Subcutaneous adipose tissue (tissue), 4 donors: Measurements from ENCODE around the gene GPR148. TPM values are rescaled to one million over a fixed set of nuclear protein-coding genes. Genes with fewer than 3 reads are reported as not detected.

ENCODE experiments used
- total RNA-seq, 4 donors: library from RNA; depleted of rRNA; stranded (reverse); fragments of >200 nt; gene quantifications; one replicate each; pipeline ENCODE4 v1.1.0, GENCODE V29; 2016
- TF ChIP-seq, protein P1 (sequence below): fragments of 450-650 bp; IDR thresholded peaks from one replicate; pipeline ENCODE4 v1.5.1; 2016; ENCODE audit warnings: low read depth, mild to moderate bottlenecking, control low read depth, antibody characterized with exemption, moderate library complexity

GPR148 gene
- total RNA-seq, 4 donors from 2014 or later = not detected

DNA sequence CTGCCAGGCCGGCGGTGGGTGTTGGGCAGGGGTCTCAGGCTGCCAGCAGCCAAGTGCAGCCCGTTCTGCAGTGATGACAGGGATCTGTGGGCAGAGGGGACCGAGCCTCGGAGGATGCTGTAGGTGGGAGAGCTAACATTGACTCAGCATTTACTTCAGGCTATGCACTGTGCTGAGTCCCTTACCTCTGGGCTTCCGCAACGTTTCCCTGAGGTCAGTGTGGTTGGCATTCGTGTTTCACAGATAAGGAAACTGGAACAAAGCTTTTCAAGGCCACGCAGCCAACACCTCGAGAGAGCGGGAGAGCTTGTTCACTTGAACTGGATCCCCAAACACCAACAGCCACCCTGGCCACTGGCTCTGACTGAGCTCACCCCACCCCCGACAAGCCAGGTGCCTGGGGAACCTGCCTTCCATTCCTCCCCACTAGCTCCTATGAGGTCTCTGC, 839 bp upstream of the GPR148 start:
- TF ChIP-seq, protein P1, sequence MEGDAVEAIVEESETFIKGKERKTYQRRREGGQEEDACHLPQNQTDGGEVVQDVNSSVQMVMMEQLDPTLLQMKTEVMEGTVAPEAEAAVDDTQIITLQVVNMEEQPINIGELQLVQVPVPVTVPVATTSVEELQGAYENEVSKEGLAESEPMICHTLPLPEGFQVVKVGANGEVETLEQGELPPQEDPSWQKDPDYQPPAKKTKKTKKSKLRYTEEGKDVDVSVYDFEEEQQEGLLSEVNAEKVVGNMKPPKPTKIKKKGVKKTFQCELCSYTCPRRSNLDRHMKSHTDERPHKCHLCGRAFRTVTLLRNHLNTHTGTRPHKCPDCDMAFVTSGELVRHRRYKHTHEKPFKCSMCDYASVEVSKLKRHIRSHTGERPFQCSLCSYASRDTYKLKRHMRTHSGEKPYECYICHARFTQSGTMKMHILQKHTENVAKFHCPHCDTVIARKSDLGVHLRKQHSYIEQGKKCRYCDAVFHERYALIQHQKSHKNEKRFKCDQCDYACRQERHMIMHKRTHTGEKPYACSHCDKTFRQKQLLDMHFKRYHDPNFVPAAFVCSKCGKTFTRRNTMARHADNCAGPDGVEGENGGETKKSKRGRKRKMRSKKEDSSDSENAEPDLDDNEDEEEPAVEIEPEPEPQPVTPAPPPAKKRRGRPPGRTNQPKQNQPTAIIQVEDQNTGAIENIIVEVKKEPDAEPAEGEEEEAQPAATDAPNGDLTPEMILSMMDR = no peak

DNA sequence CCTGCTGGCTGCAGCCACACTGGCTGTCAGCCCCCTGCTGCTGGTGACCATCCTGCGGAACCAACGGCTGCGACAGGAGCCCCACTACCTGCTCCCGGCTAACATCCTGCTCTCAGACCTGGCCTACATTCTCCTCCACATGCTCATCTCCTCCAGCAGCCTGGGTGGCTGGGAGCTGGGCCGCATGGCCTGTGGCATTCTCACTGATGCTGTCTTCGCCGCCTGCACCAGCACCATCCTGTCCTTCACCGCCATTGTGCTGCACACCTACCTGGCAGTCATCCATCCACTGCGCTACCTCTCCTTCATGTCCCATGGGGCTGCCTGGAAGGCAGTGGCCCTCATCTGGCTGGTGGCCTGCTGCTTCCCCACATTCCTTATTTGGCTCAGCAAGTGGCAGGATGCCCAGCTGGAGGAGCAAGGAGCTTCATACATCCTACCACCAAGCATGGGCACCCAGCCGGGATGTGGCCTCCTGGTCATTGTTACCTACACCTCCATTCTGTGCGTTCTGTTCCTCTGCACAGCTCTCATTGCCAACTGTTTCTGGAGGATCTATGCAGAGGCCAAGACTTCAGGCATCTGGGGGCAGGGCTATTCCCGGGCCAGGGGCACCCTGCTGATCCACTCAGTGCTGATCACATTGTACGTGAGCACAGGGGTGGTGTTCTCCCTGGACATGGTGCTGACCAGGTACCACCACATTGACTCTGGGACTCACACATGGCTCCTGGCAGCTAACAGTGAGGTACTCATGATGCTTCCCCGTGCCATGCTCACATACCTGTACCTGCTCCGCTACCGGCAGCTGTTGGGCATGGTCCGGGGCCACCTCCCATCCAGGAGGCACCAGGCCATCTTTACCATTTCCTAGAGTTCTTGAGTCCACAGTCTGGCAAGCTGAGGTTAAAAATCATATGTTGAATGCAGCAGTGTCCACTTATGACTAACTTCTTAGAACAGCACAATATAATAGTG, 741 bp downstream of the GPR148 start:
- TF ChIP-seq, protein P1 = no peak

DNA sequence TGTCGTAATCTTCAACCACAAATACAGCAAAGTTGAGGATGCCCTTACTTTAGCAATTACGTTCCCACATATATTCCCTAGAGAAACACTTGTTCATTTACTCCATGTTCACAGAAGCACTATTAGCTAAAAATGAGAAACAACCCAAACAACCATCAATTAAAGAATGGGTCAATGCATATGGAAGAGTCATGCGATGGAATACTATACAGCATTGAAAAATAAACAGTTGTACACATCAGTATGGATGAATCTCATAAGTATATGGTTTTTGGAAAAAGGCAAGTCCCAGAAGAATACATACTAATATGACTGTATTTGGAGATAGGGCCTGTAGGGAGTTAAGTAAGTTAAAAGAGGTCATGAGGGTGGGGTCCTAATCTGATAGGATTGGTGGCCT, 6.3 kb downstream of the GPR148 start:
- TF ChIP-seq, protein P1 = no peak

DNA sequence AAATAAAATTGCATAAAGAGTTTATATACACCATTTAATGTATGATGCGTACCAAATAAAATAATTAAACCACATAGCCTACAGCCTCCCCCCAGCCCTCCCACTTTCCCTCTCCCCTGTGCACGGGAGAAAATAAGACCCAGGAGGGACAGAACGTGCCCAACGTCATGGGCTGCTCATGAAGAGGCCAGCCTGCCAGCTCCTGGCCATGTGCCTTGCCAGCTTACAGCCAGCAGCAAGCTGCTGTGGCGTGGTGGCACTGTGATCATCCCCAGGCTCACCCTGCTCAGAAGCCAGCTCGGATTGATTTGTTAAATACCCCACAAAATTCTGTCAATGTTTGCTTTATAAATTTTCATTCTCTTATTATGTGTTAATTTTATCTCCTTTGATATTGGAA, 7.6 kb downstream of the GPR148 start:
- TF ChIP-seq, protein P1 = no peak

DNA sequence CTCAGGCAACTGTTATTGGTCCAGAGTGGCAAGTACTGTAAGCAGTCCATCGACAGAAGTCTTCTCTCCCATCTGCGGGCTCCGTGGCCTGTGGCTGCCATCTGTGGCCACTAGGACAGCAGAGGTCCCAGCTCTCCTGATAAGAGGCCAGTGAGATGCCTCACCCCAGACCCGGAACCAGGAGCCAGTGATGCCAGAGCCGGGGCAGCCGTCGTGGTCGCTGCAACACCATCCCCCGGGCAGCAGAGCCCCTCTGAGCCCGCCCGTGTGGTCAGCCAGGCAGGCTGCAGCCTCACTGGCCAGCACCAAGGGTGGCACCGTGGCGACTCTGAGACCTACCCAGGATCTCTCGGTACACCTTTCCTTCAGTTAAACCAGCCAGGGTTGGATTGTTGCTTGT, 8.7 kb downstream of the GPR148 start:
- TF ChIP-seq, protein P1 = no peak

DNA sequence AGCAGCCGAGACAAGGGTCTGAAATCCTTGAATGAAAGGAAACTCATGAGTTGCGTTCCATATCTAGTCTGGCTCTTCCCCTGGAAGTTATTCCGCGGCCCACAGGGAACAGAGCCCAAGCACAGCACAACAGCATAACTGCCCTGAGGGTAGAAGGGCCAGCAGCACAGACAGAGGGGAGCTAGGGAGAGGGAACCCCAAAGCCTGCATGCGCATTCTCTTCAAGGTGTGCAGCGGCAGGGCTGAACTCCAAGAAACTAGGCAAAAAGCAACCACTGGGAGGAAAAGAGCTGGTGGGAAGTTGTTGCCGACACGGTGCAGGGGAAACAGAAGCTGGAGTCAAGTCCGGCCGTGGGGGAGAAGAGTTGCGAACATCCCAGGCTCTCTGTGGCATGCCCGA, 11.8 kb downstream of the GPR148 start:
- TF ChIP-seq, protein P1 = no peak

DNA sequence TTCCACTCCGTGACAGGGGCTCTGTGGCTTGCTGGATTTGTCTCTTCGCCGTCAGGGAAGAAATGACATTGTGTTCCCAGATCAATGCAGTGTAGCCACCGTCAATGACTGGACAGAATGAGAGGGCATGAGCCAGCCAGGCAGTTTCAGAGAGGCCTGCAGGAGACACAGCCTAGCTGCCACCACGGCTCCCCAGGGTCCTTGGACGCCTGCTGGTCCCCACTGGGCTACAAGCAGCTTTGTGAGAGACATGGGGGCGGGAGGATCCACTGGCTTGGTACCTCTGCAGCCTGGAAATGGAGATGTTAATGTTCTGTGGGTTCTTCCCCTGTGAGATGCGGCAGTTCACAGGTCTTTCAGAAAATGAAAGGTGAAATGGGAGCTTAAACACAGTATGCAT, 14.4 kb downstream of the GPR148 start:
- TF ChIP-seq, protein P1 = no peak
